DMS 273 (cell line): ENCODE data around the gene BPIFB6.
"Not testable (repeated sequence)": the region's sequence is repeated elsewhere in the genome, so short reads cannot be mapped to it uniquely, and the experiment has no call there.

Experiments
- DNase-seq: peaks from one replicate; lab custom pipeline; 2025; ENCODE audit not compliant: unreplicated experiment; lab: John Stamatoyannopoulos, UW

The BPIFB6 gene

DNA sequence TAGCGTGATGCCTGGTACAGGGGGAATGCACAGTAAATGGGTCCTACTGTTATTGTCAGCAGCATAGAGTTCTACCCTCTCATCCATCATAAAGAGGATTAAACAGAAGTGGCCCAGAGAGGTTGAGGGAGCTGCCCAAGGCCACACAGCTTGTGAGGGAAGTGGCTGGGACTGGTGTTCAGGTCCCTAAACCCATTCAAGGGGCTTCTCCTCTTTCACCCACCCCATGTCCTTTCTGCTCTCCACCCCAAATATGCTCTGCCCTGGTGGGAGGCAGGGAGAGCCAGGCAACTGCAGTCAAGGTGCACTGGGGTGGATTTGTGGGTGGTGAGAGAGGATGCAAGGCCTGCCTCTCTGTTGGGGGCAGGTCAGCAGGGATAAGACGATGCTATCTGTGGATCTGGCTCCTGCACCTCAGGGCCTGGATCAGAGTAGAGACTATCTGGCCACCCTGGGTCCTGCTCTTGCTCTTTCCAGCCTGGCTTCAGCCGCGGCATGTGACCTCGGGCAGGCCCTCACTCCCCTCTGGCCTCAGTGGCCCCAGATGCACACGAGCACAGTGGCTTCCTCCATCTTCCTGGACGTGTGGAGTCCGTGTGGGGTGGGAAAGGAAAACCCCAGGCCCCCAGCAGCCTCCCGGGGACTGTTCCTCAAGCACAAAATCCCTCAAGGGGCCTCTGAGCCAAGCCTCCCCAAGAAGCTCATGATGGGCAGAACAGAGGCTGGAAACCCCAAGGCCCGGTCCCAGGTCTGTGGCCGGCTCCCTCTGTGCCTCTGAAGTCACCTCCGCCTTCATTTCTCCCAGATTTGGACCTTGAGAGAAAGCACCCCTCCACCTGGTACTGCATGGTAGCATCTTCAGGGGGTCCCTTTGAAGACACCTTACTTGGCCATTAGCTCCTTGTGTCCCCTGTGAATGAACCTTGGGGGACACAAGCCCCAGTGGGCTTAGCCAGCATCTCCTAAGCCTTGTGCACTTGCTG lies 3.4 kb upstream of the BPIFB6 start:
- DNase-seq: no peak

GRCh38 chr20:33028875-33029274 lies 2.6 kb upstream of the BPIFB6 start:
- DNase-seq: no peak

DNA sequence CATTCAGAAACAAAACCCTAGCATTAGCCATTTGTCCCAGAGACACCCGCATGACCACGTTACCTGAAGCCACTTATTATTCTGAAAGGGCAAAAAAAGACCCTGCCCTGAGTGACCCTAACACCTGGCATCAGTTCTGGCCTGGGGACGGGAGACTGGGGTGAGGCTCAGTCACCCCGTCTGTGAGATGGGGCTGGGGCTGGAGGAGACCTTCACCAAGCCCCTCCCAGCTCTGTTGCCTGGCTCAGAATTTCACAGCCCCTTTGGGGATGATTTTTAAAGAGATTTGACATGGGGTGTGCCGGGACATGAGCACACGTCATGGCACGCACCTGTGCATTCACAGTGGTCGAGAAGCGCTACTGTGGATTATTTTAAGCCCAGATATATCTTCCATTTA lies 1.4 kb upstream of the BPIFB6 start:
- no peak for DNase-seq

- no peak for DNase-seq
Measured at GRCh38 chr20:33030569-33030968, 879 bp upstream of the BPIFB6 start.

DNA sequence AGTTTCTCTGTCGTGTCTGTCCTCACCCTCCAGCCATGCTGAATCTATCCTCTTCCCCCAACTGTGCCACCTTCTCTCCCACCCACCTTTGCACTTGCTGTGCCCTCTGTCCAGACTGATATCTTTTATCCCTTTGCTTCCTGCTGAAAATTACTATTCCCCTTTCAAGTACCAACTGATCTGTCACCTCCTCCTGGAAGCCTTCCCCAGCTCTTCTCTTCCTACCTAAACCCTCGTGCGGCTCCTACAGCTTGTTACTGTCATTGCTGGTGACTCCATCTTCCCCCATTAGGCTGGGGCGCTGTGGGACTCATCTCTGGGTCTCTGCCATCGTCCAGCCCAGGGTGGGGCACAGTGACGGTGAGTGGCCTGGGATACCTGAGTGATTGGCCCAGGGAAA lies 1.1 kb downstream of the BPIFB6 start:
- no peak for DNase-seq

- DNase-seq: no peak
Measured at GRCh38 chr20:33033381-33033780, 1.9 kb downstream of the BPIFB6 start.

GRCh38 chr20:33034115-33034514 lies 2.7 kb downstream of the BPIFB6 start:
- DNase-seq: no peak

DNA sequence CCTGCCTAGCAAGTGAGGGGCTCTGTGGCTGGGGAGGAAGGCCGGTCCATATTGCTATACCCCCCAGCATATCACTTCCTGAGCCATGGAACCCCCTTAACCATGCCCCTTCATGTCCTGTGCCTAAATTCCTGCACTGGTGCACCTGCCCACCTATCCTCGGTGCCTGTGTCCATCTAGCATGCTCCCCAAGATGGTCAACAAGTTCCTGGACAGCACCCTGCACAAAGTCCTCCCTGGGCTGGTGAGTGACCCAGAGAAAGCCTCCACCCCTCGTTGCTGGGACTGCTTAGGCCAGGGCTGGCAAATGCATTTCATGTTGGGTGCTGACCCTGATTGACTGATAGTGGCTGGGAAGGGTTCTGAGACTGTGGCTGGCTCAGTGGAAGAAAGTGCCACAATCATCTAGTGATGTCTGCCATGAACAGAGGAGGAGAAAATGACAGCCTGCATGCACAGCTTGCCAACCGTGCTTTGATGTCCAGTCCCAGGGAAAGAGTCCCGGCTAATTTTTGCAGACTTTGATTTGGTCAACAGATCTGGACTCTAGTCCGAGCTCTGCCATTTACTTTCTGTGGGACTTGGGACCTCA lies 3.5 kb downstream of the BPIFB6 start:
- no peak for DNase-seq

- no peak for DNase-seq
Measured at GRCh38 chr20:33037456-33037855, 6.0 kb downstream of the BPIFB6 start.

DNA sequence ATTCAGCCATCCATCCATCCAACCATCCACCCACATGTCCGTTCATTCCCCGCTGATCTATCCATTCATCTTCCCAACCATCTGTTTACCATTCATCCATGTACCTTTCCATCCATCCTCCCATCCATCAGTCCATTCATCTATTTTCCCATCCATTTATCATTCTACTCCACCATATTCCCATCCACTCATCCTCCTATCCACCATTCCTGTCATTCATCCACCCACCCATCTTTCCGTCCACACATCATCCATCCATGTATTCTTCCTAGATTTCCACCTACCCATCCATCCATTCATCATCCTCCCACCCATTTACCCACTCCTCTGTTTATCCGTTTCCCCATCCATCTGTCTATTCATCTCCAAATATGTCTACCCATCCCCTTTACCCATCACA lies 6.8 kb downstream of the BPIFB6 start:
- no peak for DNase-seq

- DNase-seq: no peak
Measured at GRCh38 chr20:33042430-33042829, 11.0 kb downstream of the BPIFB6 start.

- no peak for DNase-seq
Measured at GRCh38 chr20:33042983-33043730, 11.7 kb downstream of the BPIFB6 start.

DNA sequence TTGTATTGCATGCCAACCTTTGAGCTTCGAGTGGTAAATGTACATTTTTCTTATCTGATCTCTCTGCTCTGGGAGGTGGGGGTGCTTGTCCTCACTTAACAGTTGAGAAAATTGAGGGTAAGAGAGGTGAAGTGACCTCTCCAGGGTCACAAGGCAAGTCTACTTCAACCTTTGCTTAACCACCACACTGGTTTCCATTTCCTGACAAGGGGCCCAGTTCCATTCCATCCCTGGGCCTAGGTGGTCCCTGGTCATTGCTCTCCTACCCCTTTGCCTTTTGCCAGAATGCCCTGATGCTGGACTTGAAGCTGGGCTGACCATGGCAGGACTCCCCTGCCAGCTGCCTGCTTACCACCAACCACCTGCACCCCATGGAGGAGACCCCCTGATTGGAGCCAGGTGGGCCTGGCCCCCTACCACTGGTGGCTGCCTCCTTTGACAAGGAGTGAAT lies 12.3 kb downstream of the BPIFB6 start:
- DNase-seq: no peak

DNA sequence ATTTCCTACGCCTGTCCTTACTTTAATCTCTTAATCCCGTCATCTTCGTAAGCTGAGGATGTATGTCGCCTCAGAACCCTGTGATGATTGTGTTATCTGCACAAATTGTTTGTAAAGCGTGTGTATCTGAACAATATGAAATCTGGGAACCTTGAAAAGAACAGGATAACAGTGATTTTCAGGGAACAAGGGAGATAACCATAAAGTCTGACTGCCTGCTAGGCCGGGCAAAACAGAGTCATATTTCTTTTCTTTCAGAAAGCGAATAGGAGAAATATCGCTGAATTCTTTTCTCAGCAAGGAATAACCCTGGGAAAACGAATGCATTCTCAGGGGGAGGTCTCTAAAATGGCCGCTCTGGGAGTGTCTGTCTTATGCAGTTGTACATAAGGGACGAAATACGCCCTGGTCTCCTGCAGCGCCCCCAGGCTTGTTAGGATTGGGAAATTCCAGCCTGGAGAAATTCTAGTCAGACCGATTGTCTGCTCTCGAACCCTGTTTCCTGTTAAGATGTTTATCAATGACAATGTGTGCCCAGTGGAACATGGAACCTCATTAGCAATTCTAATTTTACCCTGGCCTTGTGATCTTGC lies 13.8 kb downstream of the BPIFB6 start:
- DNase-seq: not testable (repeated sequence)

- DNase-seq: no peak
Measured at GRCh38 chr20:33046412-33046811, 15.0 kb downstream of the BPIFB6 start.

DNA sequence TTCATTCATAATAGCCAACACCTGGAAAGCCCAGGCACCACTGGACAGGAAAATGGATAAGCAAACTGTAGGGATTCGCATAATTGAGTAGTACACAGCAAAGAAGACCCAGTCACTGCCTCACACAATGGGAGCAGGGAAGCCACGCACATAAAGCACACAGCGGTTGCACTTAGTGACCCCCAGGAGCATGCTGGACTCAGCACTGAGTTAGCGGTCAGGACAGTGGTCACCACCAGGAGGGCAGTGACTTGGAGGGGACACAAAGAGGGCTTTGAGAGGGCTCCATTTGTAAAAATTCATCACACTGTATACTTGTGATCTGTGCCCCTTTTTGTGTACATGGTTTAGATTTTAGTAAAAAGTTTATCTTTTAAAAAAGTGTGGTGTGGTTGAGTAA lies 19.9 kb downstream of the BPIFB6 start:
- DNase-seq: no peak

- DNase-seq: no peak
Measured at GRCh38 chr20:33053291-33054106, 22.1 kb downstream of the BPIFB6 start, which contains the start of gene BPIFB3. BPIFB3 (plus strand) TSS chr20:33053903; CDS start chr20:33055436, 1,533 bp downstream.

GRCh38 chr20:33054381-33054780 lies 22.9 kb downstream of the BPIFB6 start:
- no peak for DNase-seq

GRCh38 chr20:33054791-33055190 lies 23.3 kb downstream of the BPIFB6 start:
- no peak for DNase-seq

DNA sequence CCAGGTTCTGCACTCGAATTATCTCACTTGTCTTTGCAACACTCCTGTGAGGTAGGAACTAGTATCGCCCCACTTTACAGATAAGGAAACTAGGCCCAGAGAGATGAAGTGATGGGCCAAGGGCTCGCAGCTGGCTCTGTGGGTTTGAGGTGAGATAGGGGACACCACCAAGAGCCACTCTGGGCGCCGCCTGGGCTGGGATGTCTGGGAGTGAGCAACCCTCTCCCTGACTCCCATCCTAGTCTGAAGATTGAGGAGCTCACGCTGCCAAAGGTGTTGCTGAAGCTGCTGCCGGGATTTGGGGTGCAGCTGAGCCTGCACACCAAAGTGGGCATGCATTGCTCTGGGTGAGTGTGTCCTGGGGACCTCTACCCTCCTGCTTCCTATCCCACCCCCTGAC lies 27.7 kb downstream of the BPIFB6 start:
- no peak for DNase-seq
